GM18907 (cell line): Measurements from ENCODE around the gene NELL1.

Experiments used
- ATAC-seq: cut with Tn5 transposase; IDR thresholded peaks from one replicate; pipeline ENCODE4 v1.9.1; 2021; ENCODE audit warnings: mild to moderate bottlenecking, moderate library complexity; ENCODE audit not compliant: unreplicated experiment

NELL1 gene

DNA sequence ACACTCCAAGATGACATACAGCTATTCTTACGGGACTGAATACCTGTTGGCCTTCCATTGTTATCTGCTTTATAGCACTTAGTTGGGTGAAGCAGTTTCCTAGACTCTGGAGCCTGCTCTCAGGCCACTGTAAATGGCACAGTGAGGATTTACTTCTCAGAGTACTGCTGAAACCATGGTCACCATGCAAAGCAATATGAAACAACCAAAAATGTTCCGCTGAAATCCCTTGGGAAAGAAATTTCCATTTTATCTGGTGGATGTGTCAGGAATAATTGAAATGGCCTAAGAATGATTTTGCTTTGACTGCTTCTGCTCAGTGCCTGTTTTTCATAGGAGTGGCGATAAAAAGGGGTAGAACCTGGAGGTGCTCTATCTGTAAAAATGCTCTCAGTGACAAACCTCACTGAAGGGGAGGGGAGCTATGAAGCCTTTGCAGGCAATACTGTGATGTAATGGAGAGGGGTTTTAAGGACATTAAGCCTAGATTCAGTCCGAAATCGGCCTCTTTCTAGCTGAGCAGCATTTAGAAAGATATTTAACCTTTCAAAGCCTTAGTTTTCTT lies 871.9 kb downstream of the NELL1 start:
- ATAC-seq = no peak

DNA sequence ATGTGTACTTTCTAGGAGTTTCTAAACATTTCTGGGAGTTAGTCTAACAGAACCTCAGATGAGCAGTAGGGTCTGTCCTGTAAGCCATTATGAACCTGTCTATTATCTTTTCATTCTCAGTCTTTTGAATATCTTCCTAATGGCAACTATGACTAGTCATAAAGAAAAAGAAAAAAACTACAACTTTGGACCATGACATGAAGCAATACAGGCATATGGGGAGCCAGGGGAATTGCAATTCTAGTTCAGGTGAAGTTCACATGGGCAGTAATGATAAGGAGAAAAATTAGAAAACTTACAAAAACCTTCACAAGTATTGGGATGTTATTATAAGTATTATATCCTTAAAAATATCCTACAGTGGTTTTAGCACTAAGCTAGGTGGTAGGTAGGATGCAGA lies 874.5 kb downstream of the NELL1 start:
- ATAC-seq = no peak

DNA sequence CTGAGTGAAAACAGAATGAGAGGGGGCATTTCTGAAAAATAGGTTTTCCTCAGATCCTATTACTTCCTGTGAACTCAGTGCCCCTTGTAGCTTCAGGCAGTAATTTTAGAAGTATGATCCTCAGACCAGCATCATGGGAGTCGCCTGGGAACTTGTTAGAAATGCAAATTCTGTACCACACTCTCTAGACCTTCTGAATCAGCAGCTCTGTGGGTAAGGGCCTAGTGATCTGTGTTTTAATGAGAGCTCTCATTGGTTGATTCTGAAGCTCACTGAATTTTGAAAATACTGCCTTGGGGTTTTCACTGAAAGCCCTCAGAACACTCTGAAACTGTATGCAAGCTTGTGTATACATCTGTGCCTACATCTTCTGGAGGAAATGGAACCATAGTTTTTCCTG lies 876.3 kb downstream of the NELL1 start:
- ATAC-seq = no peak

DNA sequence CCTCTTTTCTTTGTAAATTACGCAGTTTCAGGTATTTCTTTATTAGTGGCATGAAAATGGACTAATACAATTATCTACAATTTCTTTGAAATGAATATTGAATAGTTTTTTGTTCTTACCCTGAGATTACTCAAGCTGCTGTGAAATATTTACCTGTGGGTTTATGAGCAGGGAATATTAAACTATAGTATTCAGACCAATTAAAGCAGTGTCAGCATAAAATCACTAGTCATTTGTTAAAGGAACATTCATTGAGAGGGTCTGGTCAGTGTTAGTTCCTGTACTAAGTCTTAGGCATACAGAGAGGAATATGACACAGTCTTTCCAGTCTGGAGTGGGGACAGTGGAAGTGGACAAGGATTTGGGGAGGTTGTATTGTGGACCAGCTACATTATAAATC lies 877.3 kb downstream of the NELL1 start:
- no peak for ATAC-seq

DNA sequence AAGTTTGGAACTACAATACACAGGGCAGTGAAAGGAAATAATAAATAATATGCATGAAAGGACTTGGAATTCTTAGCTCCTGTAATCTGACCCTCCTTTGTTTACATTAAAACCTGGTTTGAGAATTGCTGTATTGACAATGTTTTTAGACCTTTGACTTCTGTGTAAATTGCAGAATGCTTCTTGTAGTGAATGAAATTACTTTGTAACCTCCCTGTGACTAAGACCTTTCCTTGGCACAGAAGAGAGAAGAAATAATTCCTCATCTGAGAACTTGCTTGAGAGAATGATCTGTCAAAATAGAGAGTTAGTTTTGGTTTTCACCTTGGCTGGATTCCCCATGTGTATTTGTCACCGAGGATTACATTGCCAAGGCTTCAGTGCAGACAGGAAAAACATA lies 883.5 kb downstream of the NELL1 start:
- no peak for ATAC-seq

DNA sequence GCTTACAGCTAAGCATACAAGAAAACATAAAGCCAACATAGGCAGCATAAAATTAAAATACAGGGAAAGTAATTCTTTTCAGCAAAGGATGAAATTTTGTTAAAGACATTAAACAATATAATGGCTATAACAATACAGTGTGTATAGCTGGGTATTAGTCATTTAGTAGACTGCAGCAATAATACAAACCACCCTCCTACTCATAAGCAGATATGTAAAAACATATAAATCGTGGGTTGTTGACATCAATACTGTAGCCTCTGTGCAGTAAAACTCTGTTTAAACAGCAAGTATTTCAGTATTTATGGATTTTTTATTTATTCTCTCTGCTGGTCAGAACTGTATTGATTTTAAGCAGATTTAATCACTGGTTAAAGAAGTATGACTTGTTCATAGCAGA lies 884.4 kb downstream of the NELL1 start:
- ATAC-seq = no peak

DNA sequence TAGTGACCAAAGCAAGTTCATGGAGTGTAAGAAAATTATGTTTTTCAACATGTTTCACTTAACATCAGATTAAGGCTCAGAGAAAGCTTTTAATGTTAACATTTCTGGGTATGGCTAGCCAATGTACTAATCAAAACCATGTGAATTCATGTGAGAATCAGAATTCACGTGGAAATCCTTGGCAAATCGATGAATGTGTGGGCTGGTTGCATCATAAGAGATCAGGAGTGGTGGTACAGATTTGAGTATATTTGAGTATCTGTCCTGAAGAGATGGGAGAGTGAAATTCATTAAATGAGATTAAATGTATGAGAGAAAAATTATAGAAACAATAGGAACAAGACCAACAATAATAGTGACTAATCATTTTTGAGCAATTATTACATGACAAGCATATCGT lies 884.9 kb downstream of the NELL1 start:
- no peak for ATAC-seq

DNA sequence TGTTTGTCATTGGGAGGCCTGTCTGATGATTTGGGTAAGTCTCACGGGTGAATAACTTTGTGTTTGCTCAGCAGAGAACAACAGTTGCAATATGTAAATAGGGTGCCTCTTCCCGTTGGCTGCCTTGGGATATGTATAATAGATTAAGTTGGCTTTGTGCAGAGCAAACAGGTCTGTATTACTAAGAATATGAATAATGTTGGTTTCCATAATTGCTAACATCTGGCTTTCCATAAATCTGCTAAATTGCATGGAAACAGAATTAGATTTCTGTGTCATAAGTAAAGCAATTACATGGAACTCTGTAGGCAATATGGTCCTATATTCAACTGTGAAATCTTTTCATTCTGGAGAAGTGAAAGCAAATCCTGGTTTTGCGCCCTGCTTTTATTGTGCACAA lies 887.5 kb downstream of the NELL1 start:
- ATAC-seq = no peak

DNA sequence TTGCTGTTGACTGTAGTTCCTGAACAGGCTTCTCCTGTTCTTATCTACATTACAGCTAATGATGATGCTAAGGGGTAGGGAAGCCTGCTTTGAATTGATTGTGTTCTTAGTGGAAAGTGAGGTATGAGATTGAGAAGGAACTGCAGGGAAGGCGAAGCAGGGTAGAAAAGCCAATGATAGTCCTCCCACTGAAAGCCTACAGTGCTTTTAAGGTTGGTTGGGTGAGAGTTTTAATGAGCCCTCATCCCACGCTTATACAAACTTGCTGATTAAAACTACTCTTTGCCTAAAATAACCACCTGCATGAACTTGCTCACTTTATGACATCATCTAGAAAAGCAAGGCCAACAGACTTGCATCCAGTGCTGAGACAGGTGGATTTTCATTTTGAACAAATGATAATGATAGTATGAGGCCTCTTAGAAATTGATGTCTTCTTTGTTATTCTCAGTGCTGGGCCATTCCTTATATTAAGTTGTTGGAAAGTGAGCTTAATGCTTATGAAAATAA lies 891.1 kb downstream of the NELL1 start:
- no peak for ATAC-seq

DNA sequence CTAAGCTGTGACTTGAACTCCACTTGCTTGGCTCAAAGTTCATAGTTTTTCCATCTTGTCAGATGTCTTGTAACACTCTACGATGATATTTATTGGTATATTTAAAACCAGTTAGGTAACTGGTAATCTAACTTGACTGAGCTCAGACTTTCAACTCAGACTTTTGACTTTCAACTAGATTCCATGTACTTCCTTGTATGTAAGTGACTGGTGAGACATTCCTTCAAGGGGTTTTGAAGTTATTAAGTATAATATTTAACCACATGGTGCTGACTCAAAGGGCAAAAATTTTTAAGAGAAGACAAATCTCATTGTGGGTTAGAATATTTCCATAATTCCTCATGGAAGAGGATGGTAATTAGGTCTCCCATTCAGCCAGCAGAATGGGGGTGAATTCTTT lies 892.2 kb downstream of the NELL1 start:
- no peak for ATAC-seq

DNA sequence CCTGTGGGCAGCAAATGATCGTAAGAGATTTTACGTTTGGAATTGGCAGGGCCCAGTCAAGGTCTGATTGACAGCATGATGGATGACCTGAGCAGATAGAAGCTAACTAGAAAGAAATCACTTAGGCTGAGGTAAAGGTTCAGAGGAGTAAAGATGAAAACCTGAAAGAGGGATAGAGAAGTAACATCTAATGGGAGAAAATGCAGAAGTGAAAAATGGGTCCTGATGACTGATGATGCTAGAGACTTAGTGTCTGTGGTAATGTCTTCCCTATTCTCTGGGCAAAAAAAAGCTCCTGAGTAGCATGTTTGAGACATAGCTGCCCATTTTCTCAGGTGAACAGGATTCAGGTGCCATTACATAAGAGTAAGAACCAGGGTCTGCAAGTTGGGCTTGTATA lies 894.7 kb downstream of the NELL1 start:
- ATAC-seq = no peak

DNA sequence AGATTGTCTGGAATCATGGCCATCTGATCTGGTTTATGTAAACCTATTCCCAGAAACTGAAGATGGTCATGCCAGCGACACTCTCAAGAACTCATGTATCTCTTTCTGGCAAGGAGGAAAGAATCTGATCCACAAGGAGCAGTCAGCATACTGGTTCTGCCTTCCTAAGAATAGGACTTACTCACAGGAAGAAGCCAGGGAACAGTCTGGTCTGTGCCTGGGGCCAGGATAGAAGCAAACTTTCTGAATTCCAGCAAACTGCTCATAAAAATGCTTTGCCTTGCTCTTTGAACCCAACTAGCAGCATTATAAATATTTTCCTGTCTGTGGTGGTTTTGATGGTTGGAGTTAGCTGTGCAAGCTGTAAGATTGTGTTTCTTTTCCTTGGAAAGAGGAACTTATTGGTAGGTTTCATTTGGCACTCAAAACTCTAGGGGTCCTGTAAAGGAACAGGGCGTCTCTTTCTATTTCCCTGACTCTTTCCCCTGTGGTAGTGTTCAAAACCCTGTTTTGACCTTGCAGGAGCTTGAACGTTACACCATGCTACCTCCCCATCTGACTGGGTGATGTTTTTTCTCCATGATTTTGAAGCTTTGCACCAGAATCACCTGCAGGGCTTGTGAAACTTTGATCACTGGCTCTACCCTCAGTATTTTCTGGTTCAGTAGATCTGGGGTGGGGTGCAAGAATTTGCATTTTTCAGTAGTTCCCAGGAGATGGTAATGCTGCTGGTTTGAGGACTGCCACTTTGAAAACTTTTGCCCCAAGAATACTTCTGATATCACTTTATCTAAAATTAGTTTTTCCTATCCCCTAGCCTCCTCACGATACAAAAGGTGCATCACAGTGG lies 895.7 kb downstream of the NELL1 start:
- peak; percentile 71 for ATAC-seq

DNA sequence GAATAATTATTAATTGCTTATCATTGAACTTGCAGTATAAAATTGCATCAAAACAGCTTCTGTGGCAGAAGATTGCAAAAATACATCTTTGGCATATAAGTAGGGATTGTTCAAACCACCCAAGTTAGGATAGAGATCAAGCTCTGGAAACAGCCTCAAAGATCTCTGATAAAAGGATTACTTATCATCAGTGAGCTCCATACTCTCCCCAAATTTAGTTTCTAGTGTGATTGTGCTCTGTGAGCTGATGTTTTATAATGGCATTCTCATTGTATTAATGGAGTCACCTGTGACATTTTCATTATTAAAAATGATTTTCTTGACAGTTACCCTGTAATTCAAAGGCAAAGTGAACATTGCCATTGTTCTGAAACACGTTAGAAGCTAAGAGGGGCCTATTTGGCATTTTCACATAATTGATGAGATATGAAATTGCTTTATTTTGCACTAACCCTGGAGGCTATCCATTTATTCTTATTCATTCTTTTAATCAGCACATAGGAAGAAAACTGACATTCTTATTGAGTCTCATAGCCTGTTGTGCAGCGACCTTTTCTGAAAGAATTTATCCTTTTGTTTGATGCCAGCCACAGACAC lies 897.2 kb downstream of the NELL1 start:
- no peak for ATAC-seq

DNA sequence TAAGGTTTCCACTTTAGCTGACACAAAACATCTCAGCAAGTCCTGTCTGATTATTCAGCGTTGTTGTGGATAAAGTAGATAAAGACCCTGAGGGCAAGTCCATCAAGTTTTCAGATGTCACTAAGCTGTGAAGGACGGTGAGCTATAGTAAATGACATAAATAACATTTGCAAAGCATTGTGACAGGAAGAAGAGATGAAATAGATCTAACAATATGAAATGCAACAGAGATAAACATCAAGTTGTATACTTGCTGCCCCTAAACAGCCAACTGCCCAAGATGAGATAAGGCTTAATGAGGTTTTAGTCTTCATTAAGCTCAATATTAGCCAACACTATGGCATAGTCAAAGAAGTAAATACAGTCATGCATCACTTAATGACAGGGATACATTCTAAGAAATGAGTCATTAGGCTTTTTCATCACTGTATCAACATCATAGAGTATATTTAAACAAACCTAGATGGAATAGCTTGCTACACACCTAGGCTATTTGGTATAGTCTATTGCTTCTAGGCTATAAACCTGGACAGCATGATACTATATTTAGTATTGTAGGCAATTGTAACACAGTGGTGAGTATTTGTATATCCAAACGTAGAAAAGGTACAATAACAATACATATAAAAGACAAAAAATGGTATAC lies 898.4 kb downstream of the NELL1 start:
- ATAC-seq = no peak

DNA sequence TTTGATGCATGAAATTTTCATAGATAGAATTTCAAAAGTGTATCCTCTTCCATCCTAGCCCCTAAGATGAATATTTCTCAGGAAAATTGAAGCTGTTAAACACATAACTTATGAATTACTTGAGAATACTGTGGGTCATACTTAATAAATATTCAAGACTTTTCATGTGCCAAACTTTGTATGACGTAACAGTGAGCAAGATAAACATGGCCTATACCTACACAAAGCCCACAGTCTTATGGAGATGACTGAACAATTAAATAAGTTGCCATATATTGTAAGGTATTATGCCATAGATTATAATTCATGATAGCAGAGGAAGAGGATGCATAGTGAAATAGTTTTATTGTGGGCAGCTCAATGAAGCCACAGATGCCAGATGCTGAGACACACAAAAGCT lies 902.8 kb downstream of the NELL1 start:
- no peak for ATAC-seq

DNA sequence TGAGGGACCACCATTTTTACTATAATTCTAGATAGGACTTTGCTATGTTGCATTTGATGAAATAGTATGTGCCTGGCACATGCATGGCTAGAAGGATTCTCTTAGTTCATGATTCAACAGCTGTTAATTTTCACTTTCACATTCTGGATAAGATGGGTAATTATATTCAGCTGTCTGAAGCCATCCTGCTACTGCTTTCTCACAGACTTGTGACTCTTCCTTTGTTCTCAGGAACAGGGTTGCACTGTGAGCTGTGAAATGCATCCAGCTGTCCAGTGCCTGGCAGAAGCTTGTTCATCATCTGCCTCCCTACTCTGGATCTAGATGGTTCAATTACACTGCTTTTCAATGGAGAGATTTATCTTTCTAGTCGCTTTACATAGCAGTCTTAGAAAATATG lies 913.4 kb downstream of the NELL1 start:
- no peak for ATAC-seq

DNA sequence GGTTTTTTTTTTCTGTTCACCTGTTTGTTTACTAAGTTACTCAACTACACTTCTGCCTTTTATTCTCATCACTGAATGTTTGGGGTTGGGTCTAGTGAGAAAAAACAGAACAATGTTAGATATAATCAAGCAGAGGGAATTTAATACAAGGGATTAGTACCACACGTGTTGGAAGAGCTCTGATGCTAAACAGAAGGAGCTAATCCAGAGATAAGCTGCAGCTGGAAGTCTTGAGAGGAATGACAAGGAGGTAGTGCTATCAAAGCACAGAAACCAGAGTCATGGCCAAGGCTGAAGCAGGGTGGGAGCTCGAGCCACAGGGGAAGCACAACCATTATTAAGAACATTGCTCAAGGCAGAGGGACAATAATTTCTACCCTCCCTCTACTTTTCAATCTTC lies 919.4 kb downstream of the NELL1 start:
- ATAC-seq = no peak

DNA sequence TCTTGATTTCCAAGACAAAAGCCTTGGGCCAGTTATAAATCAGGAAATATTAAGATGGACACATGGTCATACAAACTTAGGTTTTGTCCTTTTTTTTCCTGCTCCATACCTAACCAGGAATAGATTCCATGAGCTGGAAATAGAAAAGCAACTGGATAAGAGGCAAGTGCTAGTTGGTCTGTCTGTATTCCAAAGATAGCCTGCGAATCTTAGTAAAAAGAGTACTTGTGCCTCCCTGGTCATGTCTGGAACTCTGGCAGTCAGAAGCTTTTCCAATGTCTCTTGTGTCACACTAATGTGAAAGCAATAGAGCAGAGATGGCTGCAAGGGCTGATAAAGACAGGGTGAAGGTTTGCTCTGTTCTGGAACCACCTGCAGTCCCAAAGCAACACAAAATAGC lies 933.3 kb downstream of the NELL1 start:
- no peak for ATAC-seq

DNA sequence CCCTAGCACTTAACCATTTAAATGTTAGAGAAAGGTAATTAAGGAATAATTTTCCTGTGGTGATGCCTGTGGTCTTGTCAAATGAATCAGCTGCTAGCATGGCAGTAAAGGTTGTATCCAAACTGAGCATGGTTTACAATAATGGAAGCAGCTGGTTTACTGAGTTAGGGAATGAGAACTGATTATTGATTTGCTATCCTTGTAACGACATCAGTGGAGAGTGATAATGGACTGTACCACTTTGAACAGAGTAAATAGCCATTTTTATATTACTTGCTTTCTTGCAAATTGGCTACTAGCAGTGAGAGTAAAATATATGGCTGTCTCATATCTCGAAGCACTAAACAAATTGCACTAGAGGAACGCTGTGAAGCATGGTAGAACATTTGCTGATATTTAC lies 934.5 kb downstream of the NELL1 start:
- no peak for ATAC-seq

DNA sequence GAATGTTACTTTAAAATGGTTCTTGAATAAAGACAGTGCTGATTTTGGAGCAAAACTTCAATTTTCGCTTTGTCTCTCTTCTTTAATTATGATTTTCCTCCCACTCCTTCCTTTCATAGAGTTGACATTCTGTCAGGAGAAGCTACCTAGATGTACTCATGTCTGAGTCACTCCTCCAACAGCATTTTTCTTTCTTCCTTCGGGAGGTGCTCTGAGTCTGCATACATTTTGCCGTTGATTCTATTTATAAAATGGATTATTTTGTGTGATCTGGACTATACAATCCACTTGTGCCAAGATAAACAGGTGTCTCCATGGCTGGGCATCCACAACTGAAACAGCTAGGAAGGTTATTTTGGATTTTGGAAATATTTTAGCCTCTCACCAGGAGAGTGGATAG lies 935.2 kb downstream of the NELL1 start:
- no peak for ATAC-seq

DNA sequence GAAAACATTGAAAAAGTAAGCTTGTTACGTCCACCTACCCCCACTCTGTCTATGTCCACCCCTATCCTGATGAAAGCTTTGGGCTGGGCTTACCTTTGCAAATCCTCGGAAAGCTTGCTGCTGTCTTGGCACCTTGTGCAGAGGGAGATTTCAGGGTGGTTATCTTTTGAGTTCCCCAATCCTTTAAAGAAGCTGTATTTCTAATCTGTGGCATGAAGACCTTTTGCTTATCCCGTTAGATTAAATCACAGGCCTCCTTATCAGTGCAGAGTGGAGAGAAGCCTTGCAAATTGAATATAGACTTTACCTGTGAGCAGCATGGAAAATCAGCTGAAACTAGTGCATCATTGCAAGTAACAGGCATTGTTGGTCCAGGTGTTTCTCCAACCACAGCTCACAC lies 942.9 kb downstream of the NELL1 start:
- no peak for ATAC-seq

DNA sequence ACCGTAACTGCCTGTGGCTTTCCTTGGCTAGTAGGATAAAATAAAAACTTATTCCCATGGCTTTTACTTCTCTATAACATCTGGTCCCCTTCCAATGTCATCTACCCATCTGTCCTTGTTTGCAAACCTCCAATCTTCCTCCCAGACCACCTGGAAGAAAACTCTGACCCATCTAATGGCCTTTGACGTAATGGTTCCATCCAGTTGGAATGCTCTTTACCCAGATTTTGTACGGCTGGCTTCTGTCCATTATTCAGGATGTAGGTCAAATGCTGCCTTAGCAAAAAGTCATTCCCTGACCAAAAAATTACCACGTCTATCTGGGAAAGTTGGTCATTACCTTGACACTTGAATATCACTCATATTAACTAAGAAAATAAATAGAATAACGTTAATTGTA lies 945.6 kb downstream of the NELL1 start:
- no peak for ATAC-seq
